Panc1 (cell line): Measurements from ENCODE around the gene CALB2. TPM values are rescaled to one million over a fixed set of nuclear protein-coding genes. Genes with fewer than 3 reads are reported as not detected.

Experiments used
- ATAC-seq: fragments of 200-7000 bp; cut with Tn5 transposase; 2 replicates; pipeline ENCODE4 v1.9.1; 2020; ENCODE audit warnings: mild to moderate bottlenecking, moderate library complexity
- BruUV-seq: library from RNA; stranded (reverse); fragments of 400-500 nt; replicated peaks from 2 replicates; lab custom pipeline; 2021; lab: Mats Ljungman, UMichigan
- CTCF ChIA-PET: fragments of 300-600 bp; sonication (Branson Sonifier 250); formaldehyde crosslinking; loops from one replicate; lab custom pipeline; 2022; ENCODE audit warnings: antibody characterized with exemption; lab: Charles Lee
- POLR2A ChIA-PET: fragments of 300-600 bp; sonication (Branson Sonifier 250); formaldehyde crosslinking; loops from one replicate; lab custom pipeline; 2022; ENCODE audit warnings: antibody characterized with exemption; lab: Charles Lee
- DNase-seq: peaks from one replicate; pipeline ENCODE4 v3.0.0-alpha.2; 2010; ENCODE audit warnings: low read depth, low spot score
- H3K27ac ChIP-seq: 2 replicates; pipeline ENCODE4 v1.5.1; 2011; ENCODE audit warnings: mild to moderate bottlenecking, low read length, inconsistent platforms
- H3K27me3 ChIP-seq: fragments of 200-500 bp; sonication (Bioruptor generic); 2 replicates; pipeline ENCODE4 v1.6.0; 2014; ENCODE audit warnings: low read length, inconsistent platforms; ENCODE audit not compliant: control insufficient read depth, insufficient read depth
- H3K36me3 ChIP-seq: fragments of 200-500 bp; sonication (Bioruptor generic); 2 replicates; pipeline ENCODE4 v1.5.1; 2014; ENCODE audit warnings: inconsistent platforms, mild to moderate bottlenecking, low read length, moderate library complexity; ENCODE audit not compliant: control insufficient read depth, insufficient read depth
- H3K4me1 ChIP-seq: 2 replicates; pipeline ENCODE4 v1.5.1; 2011; ENCODE audit warnings: inconsistent platforms, mild to moderate bottlenecking, low read length, moderate library complexity; ENCODE audit not compliant: control insufficient read depth, insufficient read depth
- H3K4me3 ChIP-seq, 2 experiments: 2 replicates each; pipeline ENCODE4 v1.5.1; 2011 to 2012; ENCODE audit warnings: low read depth in 2 of 2, low read length in 2 of 2, mild to moderate bottlenecking in 2 of 2, inconsistent platforms in 1 of 2, moderate library complexity in 1 of 2
- H3K9me3 ChIP-seq: fragments of 200-500 bp; sonication (Bioruptor generic); 2 replicates; pipeline ENCODE4 v1.5.1; 2014; ENCODE audit warnings: low read depth, mild to moderate bottlenecking, inconsistent platforms, low read length, moderate library complexity; ENCODE audit not compliant: control insufficient read depth, insufficient read depth
- POLR2AphosphoS5 ChIP-seq: IDR thresholded peaks from 2 replicates; pipeline ENCODE4 v1.6.1; 2012; ENCODE audit warnings: mild to moderate bottlenecking, low read depth, low read length, moderate library complexity
- SIN3A ChIP-seq: IDR thresholded peaks from 2 replicates; pipeline ENCODE4 v1.6.1; 2012; ENCODE audit warnings: low read depth, mild to moderate bottlenecking, low read length, moderate library complexity, borderline replicate concordance; ENCODE audit not compliant: insufficient read depth
- TCF7L2 ChIP-seq: IDR thresholded peaks from 2 replicates; pipeline ENCODE4 v1.6.1; 2011; ENCODE audit warnings: mild to moderate bottlenecking, low read depth, low read length, inconsistent platforms
- in situ Hi-C: cut with HindIII; loops from 2 replicates; pipeline ENCODE4 v1.10.0; 2016; ENCODE audit warnings: low sequenced_read_pairs, low pct_unique_long_range_greater_than_20kb
- intact Hi-C: fragments of 100-400 bp; cut with micrococcal nuclease; formaldehyde crosslinking; loops from one replicate; pipeline ENCODE4 v1.10.0; 2022; ENCODE audit not compliant: unreplicated experiment
- total RNA-seq: library from RNA; stranded (reverse); gene quantifications from one replicate; pipeline ENCODE4 v1.2.1, GENCODE V29; 2021; ENCODE audit not compliant: unreplicated experiment
- TF ChIP-seq, protein P1 (sequence below): fragments of 450-650 bp; IDR thresholded peaks from 2 replicates; pipeline ENCODE4 v1.5.1; 2017; ENCODE audit warnings: mild to moderate bottlenecking
- TF ChIP-seq, protein P2 (sequence below), 2 experiments: IDR thresholded peaks; 2 replicates each; pipeline ENCODE4 v1.6.1; 2011 to 2012; ENCODE audit warnings: low read depth in 2 of 2, control low read depth in 1 of 2, low read length in 1 of 2, mild to moderate bottlenecking in 1 of 2, moderate library complexity in 1 of 2; ENCODE audit not compliant: insufficient read depth in 1 of 2

CALB2 gene
- total RNA-seq, 1 experiment from 2014 or later: 0.59 TPM

DNA sequence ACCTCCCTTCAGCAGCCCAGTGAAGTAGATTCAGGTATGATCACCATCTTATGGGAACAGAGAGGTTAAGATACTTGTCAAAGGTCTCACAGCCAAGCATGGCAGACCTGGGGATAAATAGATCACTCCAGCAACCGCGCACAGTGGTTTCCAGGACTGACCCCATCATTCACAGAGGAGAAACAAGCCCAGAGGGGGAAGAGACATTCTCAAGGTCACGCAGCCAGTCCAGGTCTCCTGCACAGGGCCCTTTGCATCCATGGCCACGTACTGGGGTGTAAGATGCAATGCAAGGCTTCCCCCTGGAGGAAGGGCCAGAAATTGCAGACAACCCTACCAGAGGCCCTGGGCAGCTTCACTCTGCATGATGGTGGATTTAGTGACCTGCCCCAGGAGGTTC, 63.4 kb downstream of the CALB2 start:
- Histone ChIP-seq H3K4me1 (no peaks in the 10 kb centered on the region), H3K27ac (no peak overlapping the region), H3K4me3 (no peak overlapping the region), H3K9me3 (no peaks in the 10 kb centered on the region), H3K36me3 (no peaks in the 10 kb centered on the region), H3K27me3 (no peaks in the 10 kb centered on the region)
- ATAC-seq (no peak), DNase-seq (no peak)
- POLR2A ChIA-PET: no interaction called here
- intact Hi-C loops: no loop called here
- in situ Hi-C loops: no loop called here
- CTCF ChIA-PET: no interaction called here
- TF ChIP-seq TCF7L2: no peak
- TF ChIP-seq, protein P1, sequence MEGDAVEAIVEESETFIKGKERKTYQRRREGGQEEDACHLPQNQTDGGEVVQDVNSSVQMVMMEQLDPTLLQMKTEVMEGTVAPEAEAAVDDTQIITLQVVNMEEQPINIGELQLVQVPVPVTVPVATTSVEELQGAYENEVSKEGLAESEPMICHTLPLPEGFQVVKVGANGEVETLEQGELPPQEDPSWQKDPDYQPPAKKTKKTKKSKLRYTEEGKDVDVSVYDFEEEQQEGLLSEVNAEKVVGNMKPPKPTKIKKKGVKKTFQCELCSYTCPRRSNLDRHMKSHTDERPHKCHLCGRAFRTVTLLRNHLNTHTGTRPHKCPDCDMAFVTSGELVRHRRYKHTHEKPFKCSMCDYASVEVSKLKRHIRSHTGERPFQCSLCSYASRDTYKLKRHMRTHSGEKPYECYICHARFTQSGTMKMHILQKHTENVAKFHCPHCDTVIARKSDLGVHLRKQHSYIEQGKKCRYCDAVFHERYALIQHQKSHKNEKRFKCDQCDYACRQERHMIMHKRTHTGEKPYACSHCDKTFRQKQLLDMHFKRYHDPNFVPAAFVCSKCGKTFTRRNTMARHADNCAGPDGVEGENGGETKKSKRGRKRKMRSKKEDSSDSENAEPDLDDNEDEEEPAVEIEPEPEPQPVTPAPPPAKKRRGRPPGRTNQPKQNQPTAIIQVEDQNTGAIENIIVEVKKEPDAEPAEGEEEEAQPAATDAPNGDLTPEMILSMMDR: peak; percentile 67
- no TSS peak for BruUV-seq

DNA sequence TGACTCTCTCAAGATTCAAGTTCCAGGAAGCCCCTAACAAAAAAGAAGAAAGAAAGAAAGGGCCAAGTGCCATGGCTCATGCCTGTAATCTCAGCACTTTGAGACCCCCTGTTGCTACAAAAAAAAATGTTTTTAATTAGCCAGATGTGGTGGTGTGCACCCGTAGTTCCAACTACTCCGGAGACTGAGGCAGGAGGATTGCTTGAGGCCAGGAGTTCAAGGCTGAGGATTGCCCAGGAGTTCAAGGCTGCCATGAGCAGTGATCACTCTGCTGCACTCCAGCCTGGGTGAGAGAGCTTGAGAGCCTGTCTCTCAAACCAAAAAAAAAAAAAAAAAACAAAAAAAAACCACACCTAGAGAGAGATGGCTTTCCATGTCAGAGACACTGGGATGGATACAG, 64.5 kb downstream of the CALB2 start:
- in situ Hi-C loops: no loop called here
- Histone ChIP-seq H3K27ac (no peak overlapping the region), H3K36me3 (no peaks in the 10 kb centered on the region), H3K4me1 (peaks cover 4% of the 10 kb centered on the region; the same call in 1 of the 2 replicates), H3K9me3 (no peaks in the 10 kb centered on the region), H3K27me3 (no peaks in the 10 kb centered on the region), H3K4me3 (no peak overlapping the region)
- no peak for ATAC-seq
- TF ChIP-seq TCF7L2 (no peak), POLR2AphosphoS5 (no peak), SIN3A (no peak)
- TF ChIP-seq, protein P1: no peak
- TF ChIP-seq, protein P2, sequence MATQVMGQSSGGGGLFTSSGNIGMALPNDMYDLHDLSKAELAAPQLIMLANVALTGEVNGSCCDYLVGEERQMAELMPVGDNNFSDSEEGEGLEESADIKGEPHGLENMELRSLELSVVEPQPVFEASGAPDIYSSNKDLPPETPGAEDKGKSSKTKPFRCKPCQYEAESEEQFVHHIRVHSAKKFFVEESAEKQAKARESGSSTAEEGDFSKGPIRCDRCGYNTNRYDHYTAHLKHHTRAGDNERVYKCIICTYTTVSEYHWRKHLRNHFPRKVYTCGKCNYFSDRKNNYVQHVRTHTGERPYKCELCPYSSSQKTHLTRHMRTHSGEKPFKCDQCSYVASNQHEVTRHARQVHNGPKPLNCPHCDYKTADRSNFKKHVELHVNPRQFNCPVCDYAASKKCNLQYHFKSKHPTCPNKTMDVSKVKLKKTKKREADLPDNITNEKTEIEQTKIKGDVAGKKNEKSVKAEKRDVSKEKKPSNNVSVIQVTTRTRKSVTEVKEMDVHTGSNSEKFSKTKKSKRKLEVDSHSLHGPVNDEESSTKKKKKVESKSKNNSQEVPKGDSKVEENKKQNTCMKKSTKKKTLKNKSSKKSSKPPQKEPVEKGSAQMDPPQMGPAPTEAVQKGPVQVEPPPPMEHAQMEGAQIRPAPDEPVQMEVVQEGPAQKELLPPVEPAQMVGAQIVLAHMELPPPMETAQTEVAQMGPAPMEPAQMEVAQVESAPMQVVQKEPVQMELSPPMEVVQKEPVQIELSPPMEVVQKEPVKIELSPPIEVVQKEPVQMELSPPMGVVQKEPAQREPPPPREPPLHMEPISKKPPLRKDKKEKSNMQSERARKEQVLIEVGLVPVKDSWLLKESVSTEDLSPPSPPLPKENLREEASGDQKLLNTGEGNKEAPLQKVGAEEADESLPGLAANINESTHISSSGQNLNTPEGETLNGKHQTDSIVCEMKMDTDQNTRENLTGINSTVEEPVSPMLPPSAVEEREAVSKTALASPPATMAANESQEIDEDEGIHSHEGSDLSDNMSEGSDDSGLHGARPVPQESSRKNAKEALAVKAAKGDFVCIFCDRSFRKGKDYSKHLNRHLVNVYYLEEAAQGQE (IDR thresholded peaks at IDR 0.05; ENCODE audit: insufficient read depth in 1 of 2, low read depth in 2 of 2, low read length in 1 of 2): no peak
- CTCF ChIA-PET: interaction anchor here (0.6 kb wide), 1 partner anchor 642 kb away, joined by 3 read pairs; no protein-coding TSS in a partner anchor
- POLR2A ChIA-PET: no interaction called here
- intact Hi-C loops: no loop called here
- BruUV-seq: no TSS peak
- no peak for DNase-seq
